CD14-positive monocyte (primary cell): ENCODE results near the gene GPR17. TPM values are rescaled to one million over a fixed set of nuclear protein-coding genes. Genes with fewer than 3 reads are reported as not detected.
A peak's percentile ranks its signal among the peaks of the same experiment; 100 is the strongest.

Experiments used
- DNase-seq, 3 donors: peaks; one replicate each; pipeline ENCODE4 v3.0.0-alpha.2; 2011 to 2022
- H2AFZ ChIP-seq: 2 replicates; pipeline ENCODE4 v1.6.0; 2012; ENCODE audit warnings: mild to moderate bottlenecking, low read depth, low read length, inconsistent platforms; ENCODE audit not compliant: insufficient read depth, poor library complexity, severe bottlenecking
- H3K27ac ChIP-seq, 2 donors: 1 replicate in 1 of 2; 2 replicates in 1 of 2; pipeline ENCODE4 v1.5.1; 2012 to 2013; ENCODE audit warnings: low read length in 2 of 2, control low read depth in 1 of 2, inconsistent platforms in 1 of 2, low read depth in 1 of 2, mild to moderate bottlenecking in 1 of 2
- H3K27me3 ChIP-seq, 2 donors: one replicate each; pipeline versions ENCODE4 v1.6.0 to v1.6.1; 2011 to 2013; ENCODE audit warnings: low read length in 2 of 2; ENCODE audit not compliant: control insufficient read depth in 2 of 2, insufficient read depth in 2 of 2
- H3K36me3 ChIP-seq, 2 donors: replicated peaks in 1 of 2; 1 replicate in 1 of 2; 2 replicates in 1 of 2; pipeline versions ENCODE4 v1.5.1 to v1.6.1; 2012 to 2013; ENCODE audit warnings: low read length in 2 of 2, control low read depth in 1 of 2, inconsistent platforms in 1 of 2, mild to moderate bottlenecking in 1 of 2; ENCODE audit not compliant: insufficient read depth in 2 of 2, control insufficient read depth in 1 of 2
- H3K4me1 ChIP-seq, 2 donors: 1 replicate in 1 of 2; 2 replicates in 1 of 2; pipeline versions ENCODE4 v1.5.1 to v1.6.1; 2012 to 2013; ENCODE audit warnings: low read length in 2 of 2, control low read depth in 1 of 2, inconsistent platforms in 1 of 2, mild to moderate bottlenecking in 1 of 2, moderate library complexity in 1 of 2; ENCODE audit not compliant: insufficient read depth in 2 of 2, control insufficient read depth in 1 of 2
- H3K4me2 ChIP-seq: replicated peaks from 2 replicates; pipeline ENCODE3; 2012; ENCODE audit warnings: low read length, moderate library complexity, mild to moderate bottlenecking; ENCODE audit not compliant: poor library complexity, severe bottlenecking; ENCODE audit errors: extremely low read depth
- H3K4me3 ChIP-seq, 3 experiments: fragments of 200-600 bp in 1 of 3; sonication (generic) in 1 of 3; replicated peaks in 1 of 3; 1 replicate in 2 of 3; 2 replicates in 1 of 3; pipeline ENCODE4 v1.5.1; 2011 to 2013; ENCODE audit warnings: low read length in 3 of 3, mild to moderate bottlenecking in 3 of 3, control low read depth in 2 of 3, low read depth in 2 of 3, inconsistent platforms in 1 of 3, moderate library complexity in 1 of 3
- H3K79me2 ChIP-seq: 2 replicates; pipeline ENCODE4 v1.6.0; 2012; ENCODE audit warnings: mild to moderate bottlenecking, control low read depth, inconsistent platforms, low read length, moderate library complexity; ENCODE audit not compliant: insufficient read depth
- H3K9ac ChIP-seq: 2 replicates; pipeline ENCODE4 v1.6.0; 2017; ENCODE audit warnings: low read length, mild to moderate bottlenecking; ENCODE audit not compliant: insufficient read depth, poor library complexity, severe bottlenecking
- H3K9me3 ChIP-seq, 2 donors: replicated peaks in 1 of 2; 1 replicate in 1 of 2; 2 replicates in 1 of 2; pipeline versions ENCODE4 v1.5.1 to v1.6.1; 2012 to 2013; ENCODE audit warnings: low read length in 2 of 2, control low read depth in 1 of 2; ENCODE audit not compliant: control insufficient read depth in 1 of 2, insufficient read depth in 1 of 2
- H4K20me1 ChIP-seq: 2 replicates; pipeline ENCODE4 v1.6.0; 2012; ENCODE audit warnings: mild to moderate bottlenecking, low read length, control low read depth, moderate library complexity; ENCODE audit not compliant: insufficient read depth
- H3K27ac Mint-ChIP-seq, 7 donors: one replicate each; pipeline ENCODE4 v1.8.0; 2020; ENCODE audit warnings: mild to moderate bottlenecking in 7 of 7, mixed read lengths in 7 of 7, moderate library complexity in 6 of 7, inconsistent platforms in 2 of 7
- H3K27me3 Mint-ChIP-seq, 3 donors: one replicate each; pipeline ENCODE4 v1.8.0; 2021 to 2022; ENCODE audit warnings: low read depth in 3 of 3, mild to moderate bottlenecking in 3 of 3, mixed read lengths in 3 of 3, moderate library complexity in 3 of 3, inconsistent platforms in 1 of 3
- H3K36me3 Mint-ChIP-seq, 2 donors: one replicate each; pipeline ENCODE4 v1.8.0; 2020; ENCODE audit warnings: mixed read lengths in 2 of 2, inconsistent platforms in 1 of 2, mild to moderate bottlenecking in 1 of 2
- H3K4me1 Mint-ChIP-seq: one replicate; pipeline ENCODE4 v1.8.0; 2020; ENCODE audit warnings: mild to moderate bottlenecking, mixed read lengths
- H3K4me3 Mint-ChIP-seq, 2 donors: one replicate each; pipeline ENCODE4 v1.8.0; 2020; ENCODE audit warnings: mild to moderate bottlenecking in 2 of 2, mixed read lengths in 2 of 2, moderate library complexity in 1 of 2
- H3K9me3 Mint-ChIP-seq, 7 donors: one replicate each; pipeline ENCODE4 v1.8.0; 2020 to 2022; ENCODE audit warnings: mixed read lengths in 7 of 7, mild to moderate bottlenecking in 6 of 7, moderate library complexity in 6 of 7, inconsistent platforms in 2 of 7
- WGBS: methylation state at CpG from one replicate; pipeline ENCODE4 v1.1.5; 2013; ENCODE audit warnings: missing lambda C conversion rate; ENCODE audit not compliant: insufficient coverage; 5-methylcytosine and 5-hydroxymethylcytosine counted together
- intact Hi-C, 2 donors: fragments of 100-400 bp; cut with micrococcal nuclease; formaldehyde crosslinking; loops; one replicate each; pipeline versions ENCODE4 v1.15.0 to v1.15.1; 2023
- polyA plus RNA-seq, 3 donors: library from polyadenylated mRNA; depleted of rRNA in 1 of 3; unstranded in 2 of 3; stranded (reverse) in 1 of 3; fragments of 300-500 nt in 2 of 3; fragments of >200 nt in 1 of 3; fragmentation: Illumina TruSeq in 2 of 3; gene quantifications; 1 replicate in 2 of 3; 2 replicates in 1 of 3; pipeline ENCODE4 v1.2.3, GENCODE V29; 2012 to 2021
- TF ChIP-seq, protein P1 (sequence below): fragments of 200-600 bp; IDR thresholded peaks from one replicate; pipeline ENCODE4 v1.8.0; 2022; ENCODE audit warnings: antibody characterized with exemption, mild to moderate bottlenecking

Gene GPR17
- polyA plus RNA-seq, 3 donors = 0.07 TPM; not detected in 2

DNA sequence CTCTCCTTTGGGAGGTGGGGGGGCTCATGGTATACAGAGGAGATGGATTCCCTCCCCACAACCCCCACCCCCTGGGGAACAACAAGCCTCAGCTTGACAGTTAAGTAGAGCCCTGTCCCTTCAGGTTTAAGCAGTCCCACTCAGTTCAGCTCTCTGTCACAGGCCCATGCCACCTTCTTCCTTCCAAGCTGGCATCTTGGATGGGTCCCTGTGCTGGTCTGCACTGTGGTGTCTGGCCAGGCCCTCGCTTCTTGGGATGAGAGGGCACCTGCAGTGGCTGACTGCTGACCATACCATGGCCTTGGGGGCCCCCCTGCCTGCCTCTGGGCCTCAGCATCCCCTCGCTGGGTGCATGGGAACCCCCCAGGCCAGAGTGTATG is 20.4 kb upstream of the GPR17 start:
- Histone ChIP-seq H3K9me3 (no peaks in the 10 kb centered on the region), H4K20me1 (no peaks in the 10 kb centered on the region), H3K27ac (no peak overlapping the region), H3K9ac (no peak overlapping the region), H3K79me2 (no peaks in the 10 kb centered on the region), H3K4me1 (peaks cover 15 to 16% of the 10 kb centered on the region in 2 donors), H3K27me3 (no peaks in the 10 kb centered on the region), H2AFZ (no peak overlapping the region), H3K4me3 (no peak overlapping the region), H3K4me2 (no peak overlapping the region), H3K36me3 (no peaks in the 10 kb centered on the region)
- WGBS = 95% methylated on average over 2 of the region's 2 CpGs
- Mint-ChIP-seq H3K27ac (no peak overlapping the region), H3K36me3 (no peaks in the 10 kb centered on the region), H3K4me3 (no peak overlapping the region), H3K27me3 (peaks cover 0 to 14% (median 4%) of the 10 kb centered on the region in 3 donors), H3K4me1 (peaks cover 25% of the 10 kb centered on the region), H3K9me3 (no peaks in the 10 kb centered on the region)
- no peak for DNase-seq
- intact Hi-C loops = no loop called here
- TF ChIP-seq, protein P1, sequence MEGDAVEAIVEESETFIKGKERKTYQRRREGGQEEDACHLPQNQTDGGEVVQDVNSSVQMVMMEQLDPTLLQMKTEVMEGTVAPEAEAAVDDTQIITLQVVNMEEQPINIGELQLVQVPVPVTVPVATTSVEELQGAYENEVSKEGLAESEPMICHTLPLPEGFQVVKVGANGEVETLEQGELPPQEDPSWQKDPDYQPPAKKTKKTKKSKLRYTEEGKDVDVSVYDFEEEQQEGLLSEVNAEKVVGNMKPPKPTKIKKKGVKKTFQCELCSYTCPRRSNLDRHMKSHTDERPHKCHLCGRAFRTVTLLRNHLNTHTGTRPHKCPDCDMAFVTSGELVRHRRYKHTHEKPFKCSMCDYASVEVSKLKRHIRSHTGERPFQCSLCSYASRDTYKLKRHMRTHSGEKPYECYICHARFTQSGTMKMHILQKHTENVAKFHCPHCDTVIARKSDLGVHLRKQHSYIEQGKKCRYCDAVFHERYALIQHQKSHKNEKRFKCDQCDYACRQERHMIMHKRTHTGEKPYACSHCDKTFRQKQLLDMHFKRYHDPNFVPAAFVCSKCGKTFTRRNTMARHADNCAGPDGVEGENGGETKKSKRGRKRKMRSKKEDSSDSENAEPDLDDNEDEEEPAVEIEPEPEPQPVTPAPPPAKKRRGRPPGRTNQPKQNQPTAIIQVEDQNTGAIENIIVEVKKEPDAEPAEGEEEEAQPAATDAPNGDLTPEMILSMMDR = no peak

DNA sequence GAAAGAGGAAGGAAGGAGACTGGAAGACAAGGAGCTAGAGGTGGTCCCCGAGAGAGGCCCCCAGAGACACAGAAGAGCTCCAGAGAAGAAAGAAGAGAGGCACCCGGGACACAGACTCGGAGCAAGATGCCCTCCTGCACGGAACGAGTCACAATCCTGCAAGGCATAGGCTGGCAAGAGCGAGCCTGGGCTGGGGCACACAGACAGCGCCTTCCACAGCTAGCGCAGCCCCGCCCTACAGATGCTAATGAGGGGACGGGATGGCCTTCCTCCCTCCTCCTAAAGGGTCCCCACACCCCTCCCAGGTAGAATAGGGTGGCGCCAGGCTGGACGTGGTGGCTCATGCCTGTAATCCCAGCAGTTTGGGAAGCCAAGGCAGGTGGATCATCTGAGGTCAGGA is 19.8 kb upstream of the GPR17 start:
- no peaks in the 10 kb centered on the region for H3K9me3 Mint-ChIP-seq

More for the DNA sequence above, 19.8 kb upstream of the GPR17 start:
- no peak overlapping the region for H3K4me3 Mint-ChIP-seq
- peaks cover 21 to 22% of the 10 kb centered on the region in 2 donors for H3K4me1 ChIP-seq
- TF ChIP-seq, protein P1 = no peak
- H3K4me1 Mint-ChIP-seq = peaks cover 26% of the 10 kb centered on the region
- 62% methylated on average over 10 of the region's 12 CpGs for WGBS
- H3K27me3 Mint-ChIP-seq = peaks cover 0 to 14% (median 4%) of the 10 kb centered on the region in 3 donors
- no peak overlapping the region for H3K9ac ChIP-seq
- H3K27ac Mint-ChIP-seq = peak overlapping the region in 1 of 7 donors; percentile 6
- DNase-seq = no peak
- no peak overlapping the region for H3K4me2 ChIP-seq
- no peak overlapping the region for H3K27ac ChIP-seq
- no peaks in the 10 kb centered on the region for H3K9me3 ChIP-seq
- no peaks in the 10 kb centered on the region for H3K36me3 Mint-ChIP-seq
- no peaks in the 10 kb centered on the region for H3K79me2 ChIP-seq
- H3K27me3 ChIP-seq = no peaks in the 10 kb centered on the region
- no peaks in the 10 kb centered on the region for H4K20me1 ChIP-seq
- H3K4me3 ChIP-seq = no peak overlapping the region
- intact Hi-C loops = no loop called here
- H3K36me3 ChIP-seq = no peaks in the 10 kb centered on the region
- H2AFZ ChIP-seq = no peak overlapping the region
